ENCODE data around the gene OR2L5.

The OR2L5 gene

DNA sequence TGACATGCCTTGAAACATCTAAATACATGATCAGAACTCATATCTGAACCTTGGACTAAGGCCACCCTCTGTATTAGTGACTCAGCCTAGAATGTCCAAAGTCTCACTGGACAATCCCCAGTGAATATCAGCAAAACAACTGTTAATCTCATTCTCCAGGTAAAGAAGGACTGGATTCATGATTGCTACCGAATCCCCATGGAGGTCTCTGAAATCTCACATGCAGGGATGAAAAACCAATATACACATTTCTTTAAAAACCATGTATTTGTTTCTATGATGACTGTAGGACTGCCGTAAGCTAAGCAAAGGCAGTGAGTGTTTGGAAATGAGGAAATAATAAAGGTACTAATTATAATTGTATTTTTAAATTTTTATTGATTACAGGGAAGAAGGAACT lies 33.1 kb downstream of the OR2L5 start, which contains the start of gene OR2L3:
Gene OR2L3, plus strand, starts transcription at position 301 of the 400 bp plus-strand sequence. CDS start 13,846 bp downstream, outside the sequence.
- peaks cover 39% of the 10 kb centered on the region for H3K9me3 ChIP-seq (ENCODE audit: control insufficient read depth, low read length)
- H3K4me3 ChIP-seq (ENCODE audit: extremely low read depth, insufficient read depth, low read length, poor library complexity, severe bottlenecking) = no peak within 1 kb of the TSS
- no peaks in the 10 kb centered on the region for H3K4me1 ChIP-seq (ENCODE audit: control insufficient read depth, insufficient read depth, low read length, poor library complexity, severe bottlenecking)
- no CpG with 5 or more reads among the region's 2 CpGs for WGBS, 2 experiments (ENCODE audit: insufficient coverage in 2 of 2)
- H3K36me3 ChIP-seq (ENCODE audit: control insufficient read depth, insufficient read depth, low read length) = no peaks in the 10 kb centered on the region
- no peak within 1 kb of the TSS for H3K27ac ChIP-seq (ENCODE audit: low read depth, low read length, severe bottlenecking)

DNA sequence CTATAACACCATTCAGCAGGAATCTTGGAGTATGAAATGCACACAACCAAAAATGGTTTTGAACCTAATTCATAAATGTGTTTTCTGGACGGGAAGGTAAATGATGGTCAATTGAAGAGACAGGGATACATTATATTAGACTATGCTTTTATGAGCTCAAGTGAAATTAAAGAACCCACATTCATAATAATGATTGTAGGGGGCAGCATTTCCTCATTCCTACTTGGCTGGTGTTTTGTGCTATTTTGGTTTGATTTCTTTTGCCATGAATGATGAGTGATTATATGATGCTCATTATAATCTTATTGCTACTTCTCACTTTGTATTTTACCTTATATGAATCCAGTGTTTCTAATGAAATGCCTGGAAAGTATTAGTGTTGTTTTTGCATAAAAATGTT lies 33.5 kb downstream of the OR2L5 start:
- H3K36me3 ChIP-seq (ENCODE audit: control insufficient read depth, insufficient read depth, low read length) = no peaks in the 10 kb centered on the region
- no peak overlapping the region for H3K27ac ChIP-seq (ENCODE audit: low read depth, low read length, severe bottlenecking)
- peaks cover 39% of the 10 kb centered on the region for H3K9me3 ChIP-seq (ENCODE audit: control insufficient read depth, low read length)
- WGBS, 2 experiments (ENCODE audit: insufficient coverage in 2 of 2) = no CpG with 5 or more reads among the region's 1 CpG
- H3K4me3 ChIP-seq (ENCODE audit: extremely low read depth, insufficient read depth, low read length, poor library complexity, severe bottlenecking) = no peak overlapping the region
- no peaks in the 10 kb centered on the region for H3K4me1 ChIP-seq (ENCODE audit: control insufficient read depth, insufficient read depth, low read length, poor library complexity, severe bottlenecking)

DNA sequence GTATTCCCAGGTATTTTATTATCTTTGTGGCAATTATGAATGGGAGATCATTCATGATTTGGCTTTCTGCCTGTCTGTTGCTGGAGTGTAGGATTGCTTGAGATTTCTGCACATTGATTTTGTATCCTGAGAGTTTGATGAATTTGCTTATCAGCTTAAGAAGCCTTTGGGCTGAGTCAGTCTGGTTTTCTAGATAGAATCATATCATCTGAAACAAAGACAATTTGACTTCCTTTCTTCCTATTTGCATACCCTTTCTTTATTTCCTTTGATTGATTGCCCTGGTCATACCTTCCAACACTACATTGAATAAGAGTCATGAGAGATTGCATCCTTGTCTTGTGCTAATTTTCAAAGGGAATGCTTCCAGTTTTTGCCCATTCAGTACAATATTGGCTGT lies 41.2 kb downstream of the OR2L5 start:
- Histone ChIP-seq H3K36me3 (ENCODE audit: control insufficient read depth, insufficient read depth, low read length) (no peaks in the 10 kb centered on the region), H3K27ac (ENCODE audit: low read depth, low read length, severe bottlenecking) (no peak overlapping the region), H3K4me1 (ENCODE audit: control insufficient read depth, insufficient read depth, low read length, poor library complexity, severe bottlenecking) (no peaks in the 10 kb centered on the region), H3K9me3 (ENCODE audit: control insufficient read depth, low read length) (peaks cover 33% of the 10 kb centered on the region), H3K4me3 (ENCODE audit: extremely low read depth, insufficient read depth, low read length, poor library complexity, severe bottlenecking) (no peak overlapping the region)

DNA sequence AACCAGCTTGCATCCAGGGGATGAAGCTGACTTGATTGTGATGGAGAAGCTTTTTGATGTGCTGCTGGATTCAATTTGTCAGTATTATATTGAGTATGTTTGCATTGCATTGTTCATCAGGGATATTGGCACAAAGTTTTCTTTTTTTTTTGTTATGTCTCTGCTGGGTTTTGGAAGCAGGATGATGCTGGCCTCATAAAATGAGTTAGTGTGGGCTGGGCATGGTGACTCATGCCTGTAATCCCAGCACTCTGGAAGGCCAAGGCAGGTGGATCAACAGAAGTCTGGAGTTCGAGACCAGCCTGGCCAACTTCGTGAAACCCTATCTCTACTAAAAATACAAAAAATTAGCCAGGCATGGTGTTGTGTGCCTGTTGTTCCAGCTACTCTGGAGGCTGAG lies 41.8 kb downstream of the OR2L5 start:
- Histone ChIP-seq H3K36me3 (ENCODE audit: control insufficient read depth, insufficient read depth, low read length) (no peaks in the 10 kb centered on the region), H3K9me3 (ENCODE audit: control insufficient read depth, low read length) (peaks cover 31% of the 10 kb centered on the region), H3K4me3 (ENCODE audit: extremely low read depth, insufficient read depth, low read length, poor library complexity, severe bottlenecking) (no peak overlapping the region), H3K27ac (ENCODE audit: low read depth, low read length, severe bottlenecking) (no peak overlapping the region), H3K4me1 (ENCODE audit: control insufficient read depth, insufficient read depth, low read length, poor library complexity, severe bottlenecking) (no peaks in the 10 kb centered on the region)
- no CpG with 5 or more reads among the region's 2 CpGs for WGBS, 2 experiments (ENCODE audit: insufficient coverage in 2 of 2)

DNA sequence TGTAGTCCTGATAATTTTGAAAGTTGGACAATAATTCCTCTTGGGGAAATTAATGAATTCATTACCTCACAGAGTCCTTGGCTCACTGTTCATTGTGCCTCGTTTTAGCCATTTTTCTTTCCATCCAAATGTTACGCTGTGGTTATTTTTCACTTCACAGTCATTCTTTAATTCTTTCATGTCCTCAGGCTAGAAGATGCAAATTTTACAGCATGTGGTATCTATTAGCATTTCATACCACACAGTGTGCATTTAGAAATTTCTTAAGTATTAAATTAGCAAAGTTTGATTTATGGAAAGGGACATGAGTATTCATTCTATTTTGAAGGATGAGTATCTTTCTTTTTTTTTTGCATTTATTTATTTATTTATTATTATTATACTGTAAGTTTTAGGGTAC lies 51.6 kb downstream of the OR2L5 start:
- 43 to 67% methylated on average over 1 of the region's 2 CpGs for WGBS, 2 experiments (ENCODE audit: insufficient coverage in 2 of 2)
- no peaks in the 10 kb centered on the region for H3K36me3 ChIP-seq (ENCODE audit: control insufficient read depth, insufficient read depth, low read length)

DNA sequence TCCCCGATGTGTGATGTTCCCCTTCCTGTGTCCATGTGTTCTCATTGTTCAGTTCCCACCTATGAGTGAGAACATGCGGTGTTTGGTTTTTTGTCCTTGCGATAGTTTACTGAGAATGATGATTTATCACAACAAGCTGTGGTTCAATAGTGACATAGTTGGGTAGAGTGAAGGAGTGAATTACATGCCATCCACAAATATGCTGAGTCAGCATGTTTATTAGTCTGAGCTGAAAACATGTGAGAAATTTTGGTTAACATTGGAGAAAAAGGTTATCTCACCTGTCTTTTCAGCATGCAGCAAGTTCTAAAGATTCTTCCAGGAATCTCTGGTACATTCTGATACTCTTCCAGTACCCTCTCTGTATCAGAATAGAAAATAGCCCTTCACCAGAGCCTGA lies 52.1 kb downstream of the OR2L5 start:
- Histone ChIP-seq H3K27ac (ENCODE audit: low read depth, low read length, severe bottlenecking) (no peak overlapping the region), H3K9me3 (ENCODE audit: control insufficient read depth, low read length) (peaks cover 28% of the 10 kb centered on the region), H3K4me1 (ENCODE audit: control insufficient read depth, insufficient read depth, low read length, poor library complexity, severe bottlenecking) (no peaks in the 10 kb centered on the region), H3K4me3 (ENCODE audit: extremely low read depth, insufficient read depth, low read length, poor library complexity, severe bottlenecking) (no peak overlapping the region), H3K36me3 (ENCODE audit: control insufficient read depth, insufficient read depth, low read length) (no peaks in the 10 kb centered on the region)
- WGBS, 2 experiments (ENCODE audit: insufficient coverage in 2 of 2) = 71 to 100% methylated on average over 1 to 2 of the region's 3 CpGs

More for the DNA sequence above, 51.6 kb downstream of the OR2L5 start:
- H3K27ac ChIP-seq (ENCODE audit: low read depth, low read length, severe bottlenecking) = no peak overlapping the region
- no peaks in the 10 kb centered on the region for H3K4me1 ChIP-seq (ENCODE audit: control insufficient read depth, insufficient read depth, low read length, poor library complexity, severe bottlenecking)
- peaks cover 28% of the 10 kb centered on the region for H3K9me3 ChIP-seq (ENCODE audit: control insufficient read depth, low read length)
- no peak overlapping the region for H3K4me3 ChIP-seq (ENCODE audit: extremely low read depth, insufficient read depth, low read length, poor library complexity, severe bottlenecking)

All from mesodermal cell (in vitro differentiated cells).